H1 (cell line): ENCODE results near the gene TUBAL3. TPM values are rescaled to one million over a fixed set of nuclear protein-coding genes. Genes with fewer than 3 reads are reported as not detected.

ENCODE experiments used
- CTCF ChIA-PET: fragments of 300-600 bp; sonication (Branson Sonifier 250); formaldehyde crosslinking; loops from one replicate; lab custom pipeline; 2021; ENCODE audit not compliant: partially characterized antibody; lab: Charles Lee
- POLR2A ChIA-PET: fragments of 300-600 bp; sonication (Branson Sonifier 250); formaldehyde crosslinking; loops from one replicate; lab custom pipeline; 2021; ENCODE audit warnings: inconsistent platforms; ENCODE audit not compliant: partially characterized antibody; lab: Charles Lee
- DNase-seq, 2 experiments: peaks; one replicate each; pipeline versions ENCODE4 v3.0.0 to v3.0.0-alpha.2; 2010 to 2022; ENCODE audit warnings: low spot score in 2 of 2, low read depth in 1 of 2, mixed read lengths in 1 of 2
- FAIRE-seq: peaks from 2 replicates; lab custom pipeline; 2011; peaks lifted over from hg19 to GRCh38; lab: Jason Lieb, UNC
- H2AFZ ChIP-seq: 2 replicates; pipeline ENCODE4 v1.8.1; 2012; ENCODE audit warnings: low read length, inconsistent platforms
- H2AK5ac ChIP-seq: 2 replicates; pipeline ENCODE4 v1.6.1; 2013; ENCODE audit warnings: low read depth, low read length
- H2BK120ac ChIP-seq: replicated peaks from 2 replicates; pipeline ENCODE3; 2013; ENCODE audit warnings: low read depth, low read length, inconsistent platforms
- H2BK12ac ChIP-seq: 2 replicates; pipeline ENCODE4 v1.6.1; 2013; ENCODE audit warnings: low read depth, low read length
- H2BK15ac ChIP-seq: 2 replicates; pipeline ENCODE4 v1.6.1; 2013; ENCODE audit warnings: low read length
- H2BK20ac ChIP-seq: 2 replicates; pipeline ENCODE4 v1.6.1; 2013; ENCODE audit warnings: low read length
- H2BK5ac ChIP-seq: 2 replicates; pipeline ENCODE4 v1.6.1; 2013; ENCODE audit warnings: low read depth, low read length
- H3K14ac ChIP-seq: 2 replicates; pipeline ENCODE4 v1.6.1; 2013; ENCODE audit warnings: inconsistent platforms; ENCODE audit not compliant: insufficient read length
- H3K18ac ChIP-seq: 2 replicates; pipeline ENCODE4 v1.6.1; 2013; ENCODE audit warnings: low read length; ENCODE audit errors: extremely low read depth
- H3K23ac ChIP-seq: 2 replicates; pipeline ENCODE4 v1.6.1; 2013; ENCODE audit warnings: inconsistent platforms; ENCODE audit not compliant: insufficient read length
- H3K23me2 ChIP-seq: 2 replicates; pipeline ENCODE4 v1.6.1; 2013; ENCODE audit warnings: low read depth, low read length
- H3K27ac ChIP-seq: 2 replicates; pipeline ENCODE4 v1.6.1; 2011; ENCODE audit warnings: low read depth, low read length, inconsistent platforms
- H3K27me3 ChIP-seq, 4 experiments: replicated peaks in 1 of 4; 1 replicate in 1 of 4; 2 replicates in 3 of 4; pipeline versions ENCODE4 v1.6.1 to v1.8.1; 2011 to 2013; ENCODE audit warnings: low read length in 3 of 4, mild to moderate bottlenecking in 3 of 4, inconsistent platforms in 2 of 4, mixed read lengths in 2 of 4, moderate library complexity in 1 of 4; ENCODE audit not compliant: control insufficient read depth in 3 of 4, insufficient read depth in 3 of 4; ENCODE audit errors: extremely low read depth in 1 of 4
- H3K36me3 ChIP-seq, 4 experiments: 2 replicates each; pipeline versions ENCODE4 v1.6.1 to v1.8.1; 2011 to 2013; ENCODE audit warnings: mild to moderate bottlenecking in 4 of 4, low read length in 3 of 4, moderate library complexity in 2 of 4, control low read depth in 1 of 4, inconsistent platforms in 1 of 4; ENCODE audit not compliant: insufficient read depth in 4 of 4, control insufficient read depth in 2 of 4
- H3K4ac ChIP-seq: replicated peaks from 2 replicates; pipeline ENCODE3; 2013; ENCODE audit warnings: low read length, low read depth, mixed read lengths, inconsistent platforms; ENCODE audit not compliant: insufficient read length
- H3K4me1 ChIP-seq, 4 experiments: replicated peaks in 1 of 4; 1 replicate in 1 of 4; 2 replicates in 3 of 4; pipeline versions ENCODE4 v1.6.1 to v1.8.1; 2011 to 2013; ENCODE audit warnings: low read length in 3 of 4, inconsistent platforms in 2 of 4, mixed read lengths in 1 of 4; ENCODE audit not compliant: insufficient read depth in 4 of 4, control insufficient read depth in 3 of 4
- H3K4me2 ChIP-seq, 2 experiments: 2 replicates each; pipeline versions ENCODE4 v1.6.1 to v1.8.1; 2011 to 2013; ENCODE audit warnings: low read depth in 2 of 2, low read length in 2 of 2, control low read depth in 1 of 2, inconsistent platforms in 1 of 2, mild to moderate bottlenecking in 1 of 2; ENCODE audit not compliant: insufficient read depth in 1 of 2
- H3K4me3 ChIP-seq, 4 experiments: fragments of 200-600, 300-600 bp in 1 of 4; sonication (generic), shearing (Covaris generic), sonication (Bioruptor Twin) in 1 of 4; 2 replicates each; pipeline versions ENCODE4 v1.5.1 to v1.8.1; 2011 to 2016; ENCODE audit warnings: low read length in 4 of 4, low read depth in 3 of 4, control low read depth in 2 of 4, inconsistent platforms in 2 of 4, mild to moderate bottlenecking in 2 of 4, mixed read lengths in 1 of 4, moderate library complexity in 1 of 4; ENCODE audit not compliant: insufficient read depth in 2 of 4; ENCODE audit errors: extremely low read depth in 1 of 4
- H3K56ac ChIP-seq: replicated peaks from 2 replicates; pipeline ENCODE3; 2013; ENCODE audit warnings: low read depth, mild to moderate bottlenecking, mixed read lengths, low read length, inconsistent platforms; ENCODE audit not compliant: insufficient read length
- H3K79me1 ChIP-seq: 2 replicates; pipeline ENCODE4 v1.6.1; 2013; ENCODE audit warnings: low read depth, low read length, control low read depth
- H3K79me2 ChIP-seq, 2 experiments: 2 replicates each; pipeline versions ENCODE4 v1.6.1 to v1.8.1; 2012 to 2013; ENCODE audit warnings: low read length in 2 of 2, mild to moderate bottlenecking in 2 of 2, inconsistent platforms in 1 of 2; ENCODE audit not compliant: insufficient read depth in 2 of 2, control insufficient read depth in 1 of 2
- H3K9ac ChIP-seq, 4 experiments: replicated peaks in 1 of 4; 1 replicate in 1 of 4; 2 replicates in 3 of 4; pipeline versions ENCODE4 v1.6.1 to v1.8.1; 2011 to 2013; ENCODE audit warnings: low read depth in 3 of 4, low read length in 3 of 4, control low read depth in 2 of 4, mild to moderate bottlenecking in 2 of 4, moderate library complexity in 2 of 4, inconsistent platforms in 1 of 4; ENCODE audit errors: extremely low read depth in 1 of 4
- H3K9me3 ChIP-seq, 2 experiments: 2 replicates each; pipeline versions ENCODE4 v1.6.1 to v1.8.1; 2012 to 2013; ENCODE audit warnings: mild to moderate bottlenecking in 2 of 2, moderate library complexity in 2 of 2, control low read depth in 1 of 2, inconsistent platforms in 1 of 2, low read depth in 1 of 2, low read length in 1 of 2, mixed read lengths in 1 of 2; ENCODE audit not compliant: insufficient read depth in 2 of 2
- H4K20me1 ChIP-seq, 2 experiments: replicated peaks in 1 of 2; 2 replicates each; pipeline versions ENCODE3 to v1.8.1; 2011 to 2013; ENCODE audit warnings: inconsistent platforms in 2 of 2, low read length in 2 of 2, mild to moderate bottlenecking in 1 of 2; ENCODE audit not compliant: insufficient read depth in 2 of 2, control insufficient read depth in 1 of 2
- H4K5ac ChIP-seq: 2 replicates; pipeline ENCODE4 v1.6.1; 2013; ENCODE audit warnings: low read length, low read depth, mixed read lengths, inconsistent platforms; ENCODE audit not compliant: insufficient read length
- H4K8ac ChIP-seq: 2 replicates; pipeline ENCODE4 v1.8.0; 2013; ENCODE audit warnings: mild to moderate bottlenecking, moderate library complexity, low read length, inconsistent platforms; ENCODE audit not compliant: insufficient read depth; ENCODE audit errors: extremely low read depth
- H4K91ac ChIP-seq: replicated peaks from 2 replicates; pipeline ENCODE3; 2013; ENCODE audit warnings: low read length, mixed read lengths, inconsistent platforms; ENCODE audit not compliant: insufficient read length
- BRCA1 ChIP-seq: IDR thresholded peaks from 2 replicates; pipeline ENCODE4 v1.6.1; 2012; ENCODE audit warnings: low read depth, low read length, improper control_type of control experiment
- CHD2 ChIP-seq: IDR thresholded peaks from 2 replicates; pipeline ENCODE4 v1.6.1; 2012; ENCODE audit warnings: low read length, improper control_type of control experiment
- CREB1 ChIP-seq: IDR thresholded peaks from 2 replicates; pipeline ENCODE4 v1.6.1; 2012; ENCODE audit warnings: inconsistent platforms
- POLR2AphosphoS5 ChIP-seq: IDR thresholded peaks from 2 replicates; pipeline ENCODE4 v1.6.1; 2011; ENCODE audit warnings: low read depth, low read length
- RXRA ChIP-seq: IDR thresholded peaks from 2 replicates; pipeline ENCODE4 v1.6.1; 2011; ENCODE audit warnings: low read depth, mild to moderate bottlenecking, low read length, moderate library complexity; ENCODE audit not compliant: insufficient read depth
- SAP30 ChIP-seq: fragments of 300-600 bp; sonication (generic); IDR thresholded peaks from 2 replicates; pipeline ENCODE4 v1.7.1; 2012; ENCODE audit warnings: low read length, moderate library complexity, mild to moderate bottlenecking, inconsistent platforms; ENCODE audit not compliant: insufficient read depth, insufficient replicate concordance
- SRF ChIP-seq: IDR thresholded peaks from 2 replicates; pipeline ENCODE4 v1.6.1; 2011; ENCODE audit warnings: mild to moderate bottlenecking, low read depth, low read length, moderate library complexity
- TBP ChIP-seq: IDR thresholded peaks from 2 replicates; pipeline ENCODE4 v1.6.1; 2011; ENCODE audit warnings: low read depth, low read length, improper control_type of control experiment
- TEAD4 ChIP-seq: IDR thresholded peaks from 2 replicates; pipeline ENCODE4 v1.6.1; 2012; ENCODE audit warnings: low read depth, low read length, inconsistent platforms, mixed read lengths
- WGBS, 2 experiments: shearing (Covaris generic) in 1 of 2; methylation state at CpG; one replicate each; pipeline versions ENCODE4 v1.1.6 to v1.1.7; 2013 to 2015; ENCODE audit warnings: low lambda C conversion rate in 2 of 2, mixed read lengths in 2 of 2, inconsistent platforms in 1 of 2, low coverage in 1 of 2, missing lambda C conversion rate in 1 of 2; ENCODE audit not compliant: insufficient replicate concordance in 2 of 2, insufficient coverage in 1 of 2, insufficient read length in 1 of 2; ENCODE audit errors: extremely low coverage in 1 of 2, missing lambda C conversion rate in 1 of 2; 5-methylcytosine and 5-hydroxymethylcytosine counted together
- polyA plus RNA-seq, 7 experiments: library from polyadenylated mRNA; depleted of rRNA in 3 of 7; stranded (reverse) in 5 of 7; unstranded in 2 of 7; fragments of >200 nt in 5 of 7; fragments of 200-250 nt in 2 of 7; gene quantifications; 1 replicate in 5 of 7; 2 replicates in 1 of 7; 4 replicates in 1 of 7; pipeline versions ENCODE4 v1.2.1 to v1.2.3, GENCODE V29; 2011 to 2013; ENCODE audit warnings: missing spikeins in 2 of 7, mixed read lengths in 2 of 7
- total RNA-seq: library from RNA; stranded (reverse); fragmentation: NEBNext Ultra II Directional; extraction: Animal tissue kit (Norgen Biotek cat#: 25700); gene quantifications from 2 replicates; pipeline ENCODE4 v1.2.1, GENCODE V29; 2021

Gene TUBAL3
- total and polyA plus RNA-seq, 2 of the 8 experiments (the other 6 are each of a cell fraction or from before 2014, with no cell fraction given), result 0.17 TPM; not detected in 1

DNA sequence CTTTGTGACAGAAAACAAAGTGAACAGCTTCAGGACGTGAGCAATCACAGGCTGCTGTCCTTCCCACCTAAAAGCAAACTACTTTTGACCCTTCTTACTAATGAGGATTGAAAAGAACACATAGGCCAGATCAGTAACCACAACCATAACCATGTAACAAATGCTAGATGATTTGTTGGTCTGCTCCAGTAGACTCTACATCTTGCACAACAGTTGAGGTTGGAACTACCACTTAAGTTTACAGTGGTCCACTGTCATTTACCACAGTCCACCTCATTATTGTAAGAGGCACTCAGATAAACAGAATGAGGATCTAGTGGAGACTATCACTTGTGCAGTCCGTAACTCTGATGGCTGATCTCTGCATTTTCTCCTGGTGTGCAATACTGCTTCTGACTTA, 35.6 kb upstream of the TUBAL3 start:
- no peak overlapping the region for H4K5ac ChIP-seq
- DNase-seq (no peak), FAIRE-seq (no peak)
- no peaks in the 10 kb centered on the region for H3K9me3 ChIP-seq
- peaks cover 0 to 3% (median 0%) of the 10 kb centered on the region in 4 experiments; a peak in 1 of 8 replicates for H3K36me3 ChIP-seq
- H4K20me1 ChIP-seq, result peaks cover 2 to 4% of the 10 kb centered on the region in 2 experiments
- no peaks in the 10 kb centered on the region for H3K23me2 ChIP-seq
- no peaks in the 10 kb centered on the region for H3K27me3 ChIP-seq
- no peak overlapping the region for H2BK15ac ChIP-seq
- no peak overlapping the region for H4K91ac ChIP-seq
- H3K4me2 ChIP-seq, result no peak overlapping the region
- H4K8ac ChIP-seq, result no peak overlapping the region
- H3K56ac ChIP-seq, result no peak overlapping the region
- H2BK120ac ChIP-seq, result no peak overlapping the region
- no peak overlapping the region for H2AFZ ChIP-seq
- ChIA-PET POLR2A (interaction anchor here (1.1 to 1.2 kb wide), 2 partner anchors 14 to 157 kb away, joined by 3 read pairs; no protein-coding TSS in a partner anchor), CTCF (interaction anchor here (1.0 to 11.1 kb wide), 10 partner anchors 14 to 625 kb away, joined by 3 to 200 read pairs (median 5); no protein-coding TSS in a partner anchor)
- H3K9ac ChIP-seq, result no peak overlapping the region
- no peak overlapping the region for H3K4me3 ChIP-seq
- H3K23ac ChIP-seq, result no peak overlapping the region
- no peak overlapping the region for H3K27ac ChIP-seq
- H3K18ac ChIP-seq, result no peak overlapping the region
- no peak overlapping the region for H3K14ac ChIP-seq
- H3K4me1 ChIP-seq, result peaks cover 0 to 3% (median 0%) of the 10 kb centered on the region in 4 experiments; a peak in 2 of 7 replicates
- no peaks in the 10 kb centered on the region; the same call in 1 of the 2 replicates for H3K79me1 ChIP-seq
- H3K4ac ChIP-seq, result no peak overlapping the region
- no peak overlapping the region for H2AK5ac ChIP-seq
- H2BK12ac ChIP-seq, result no peak overlapping the region
- 97% methylated on average over 2 of the region's 2 CpGs; no CpG with 5 or more reads in 1 of the 2 experiments for WGBS, 2 experiments
- H2BK5ac ChIP-seq, result no peak overlapping the region
- peaks cover 0 to 20% of the 10 kb centered on the region in 2 experiments; a peak in 2 of 4 replicates for H3K79me2 ChIP-seq
- TF ChIP-seq RXRA (no peak), SRF (no peak), TBP (no peak), SAP30 (no peak), TEAD4 (no peak), CREB1 (no peak), CHD2 (no peak), BRCA1 (no peak), POLR2AphosphoS5 (no peak)
- H2BK20ac ChIP-seq, result no peak overlapping the region
